Activated CD4-positive, alpha-beta T cell treated with anti-CD3 and anti-CD28 coated beads for 24 hours (primary cell): Measurements from ENCODE around the gene MAN1C1.
A peak's percentile ranks its signal among the peaks of the same experiment; 100 is the strongest.
"Not testable (repeated sequence)": the region's sequence is repeated elsewhere in the genome, so short reads cannot be mapped to it uniquely, and the experiment has no call there.

Source experiments
- DNase-seq, 2 donors: peaks; one replicate each; pipeline ENCODE4 v3.0.0-alpha.2; 2020; ENCODE audit warnings: low read depth in 2 of 2

The MAN1C1 gene

GRCh38 chr1:25657883-25658760, 41.5 kb downstream of the MAN1C1 start:
- no peak for DNase-seq

GRCh38 chr1:25658791-25659431, 42.3 kb downstream of the MAN1C1 start:
- no peak for DNase-seq

GRCh38 chr1:25661043-25661815, 44.6 kb downstream of the MAN1C1 start:
- DNase-seq, result no peak

DNA sequence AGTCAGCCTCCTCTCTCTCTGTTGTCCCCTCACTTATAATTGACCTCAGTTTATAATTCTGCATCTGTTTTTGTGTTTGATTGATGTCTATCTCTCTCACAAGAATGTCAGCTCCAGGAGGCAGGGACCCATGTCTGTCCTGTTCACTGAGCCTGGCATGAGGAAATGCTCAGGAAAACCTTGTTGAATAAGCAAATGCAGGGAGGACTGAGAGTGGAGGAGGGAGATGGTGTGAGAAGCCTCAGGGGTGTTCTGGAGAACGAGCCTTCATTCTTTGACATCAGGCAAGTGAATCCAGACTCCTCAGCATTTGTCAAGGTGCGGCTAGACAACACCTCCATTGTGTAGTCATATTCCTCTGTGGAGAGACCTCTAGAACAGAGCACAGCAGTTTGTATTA, 45.5 kb downstream of the MAN1C1 start:
- no peak for DNase-seq

DNA sequence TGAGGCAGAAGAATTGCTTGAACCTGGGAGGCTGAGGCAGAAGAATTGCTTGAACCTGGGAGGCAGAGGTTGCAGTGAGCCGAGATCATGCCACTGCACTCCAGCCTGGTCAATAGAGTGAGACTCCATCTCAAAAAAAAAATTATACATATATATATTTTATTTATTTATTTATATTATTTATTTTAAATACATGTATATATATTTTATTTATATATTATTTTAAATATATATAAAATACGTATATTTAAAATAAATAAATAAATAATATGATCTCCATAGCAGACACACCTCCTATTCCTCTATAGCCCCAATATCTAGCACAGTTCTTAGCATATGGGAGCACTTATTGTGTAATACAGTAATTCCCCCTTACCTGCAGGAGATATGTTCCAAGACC, 46.4 kb downstream of the MAN1C1 start:
- not testable (repeated sequence) for DNase-seq

DNA sequence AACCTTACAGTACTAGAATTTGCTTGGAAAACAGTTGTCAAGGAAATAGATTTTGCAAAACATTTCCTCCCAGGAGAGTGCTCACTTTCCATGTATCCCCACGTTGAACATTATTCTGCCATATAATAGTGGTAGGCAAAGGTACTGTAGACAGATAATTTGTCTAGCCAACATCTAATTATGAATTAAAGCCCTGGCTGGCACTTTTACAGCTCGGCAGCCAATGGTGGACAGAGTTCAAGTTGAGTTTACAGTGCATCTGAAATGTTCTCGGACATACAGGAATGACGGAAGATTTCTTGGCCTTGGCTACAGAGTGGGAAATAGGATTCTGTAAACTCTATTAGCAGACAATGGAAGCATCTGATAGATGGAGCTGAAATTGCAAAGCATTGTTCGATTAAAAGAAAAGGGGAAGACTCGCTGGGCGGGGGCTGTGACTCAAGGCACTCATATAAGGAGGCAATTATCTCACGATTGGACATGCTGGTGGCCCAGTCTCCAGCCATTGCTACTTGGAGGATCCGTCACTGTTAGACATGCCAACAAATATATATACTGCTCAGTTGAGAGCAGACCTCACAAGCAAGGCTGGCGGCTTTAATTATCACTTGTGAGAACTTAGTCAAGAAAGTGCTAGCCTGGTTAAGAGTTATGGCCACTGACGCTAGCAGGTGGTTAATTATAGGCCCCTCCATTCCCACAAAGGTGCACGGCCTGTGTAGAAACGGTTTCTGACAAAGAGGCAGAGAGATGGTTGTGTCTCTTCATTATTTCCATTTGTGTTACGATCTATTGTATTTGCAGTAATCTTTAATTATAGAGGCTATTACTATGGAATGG, 48.0 kb downstream of the MAN1C1 start:
- DNase-seq, result no peak

DNA sequence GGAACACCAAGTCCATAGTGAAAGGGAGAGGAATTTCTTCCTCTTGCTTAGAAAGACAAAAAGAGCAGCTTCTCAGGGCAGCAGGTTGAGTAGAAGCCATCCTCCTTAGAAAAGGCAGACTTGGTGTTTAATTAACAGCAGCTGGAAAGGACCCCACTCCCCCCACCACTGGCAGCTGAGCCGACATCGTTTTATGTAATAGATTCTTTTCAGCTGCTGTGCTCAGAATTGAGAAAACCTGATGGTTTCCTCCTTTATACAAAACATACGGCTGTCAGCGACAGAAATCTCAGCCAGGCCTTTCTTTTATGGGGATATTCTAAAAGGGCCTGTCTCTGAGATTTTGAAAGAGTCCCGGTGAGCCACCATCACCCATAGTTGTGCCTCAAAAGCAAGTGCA, 49.9 kb downstream of the MAN1C1 start:
- no peak for DNase-seq

- DNase-seq, result no peak
Measured at GRCh38 chr1:25668931-25669573, 52.5 kb downstream of the MAN1C1 start.

- no peak for DNase-seq
Measured at GRCh38 chr1:25669781-25670567, 53.4 kb downstream of the MAN1C1 start.

- no peak for DNase-seq
Measured at GRCh38 chr1:25671929-25672328, 55.3 kb downstream of the MAN1C1 start.

GRCh38 chr1:25672763-25673409, 56.3 kb downstream of the MAN1C1 start:
- no peak for DNase-seq

DNA sequence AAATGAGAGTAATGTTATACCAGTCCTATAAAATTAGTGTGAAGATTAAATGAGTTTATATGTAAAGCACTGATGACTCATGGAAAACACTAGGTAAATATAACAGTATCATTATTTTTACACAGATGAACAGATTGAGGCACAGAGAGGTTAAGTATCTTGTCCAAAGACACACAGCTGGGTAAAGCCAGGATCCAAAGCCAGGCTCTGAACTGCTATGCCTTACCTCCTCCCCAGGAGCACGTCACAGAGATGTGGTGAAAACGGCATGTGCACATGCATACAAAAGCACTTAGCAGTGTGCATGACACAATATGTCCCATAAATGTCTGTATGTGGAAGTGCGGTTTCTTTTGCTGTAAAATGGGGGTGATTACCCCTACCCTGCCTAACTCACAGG, 56.9 kb downstream of the MAN1C1 start:
- DNase-seq, result no peak

DNA sequence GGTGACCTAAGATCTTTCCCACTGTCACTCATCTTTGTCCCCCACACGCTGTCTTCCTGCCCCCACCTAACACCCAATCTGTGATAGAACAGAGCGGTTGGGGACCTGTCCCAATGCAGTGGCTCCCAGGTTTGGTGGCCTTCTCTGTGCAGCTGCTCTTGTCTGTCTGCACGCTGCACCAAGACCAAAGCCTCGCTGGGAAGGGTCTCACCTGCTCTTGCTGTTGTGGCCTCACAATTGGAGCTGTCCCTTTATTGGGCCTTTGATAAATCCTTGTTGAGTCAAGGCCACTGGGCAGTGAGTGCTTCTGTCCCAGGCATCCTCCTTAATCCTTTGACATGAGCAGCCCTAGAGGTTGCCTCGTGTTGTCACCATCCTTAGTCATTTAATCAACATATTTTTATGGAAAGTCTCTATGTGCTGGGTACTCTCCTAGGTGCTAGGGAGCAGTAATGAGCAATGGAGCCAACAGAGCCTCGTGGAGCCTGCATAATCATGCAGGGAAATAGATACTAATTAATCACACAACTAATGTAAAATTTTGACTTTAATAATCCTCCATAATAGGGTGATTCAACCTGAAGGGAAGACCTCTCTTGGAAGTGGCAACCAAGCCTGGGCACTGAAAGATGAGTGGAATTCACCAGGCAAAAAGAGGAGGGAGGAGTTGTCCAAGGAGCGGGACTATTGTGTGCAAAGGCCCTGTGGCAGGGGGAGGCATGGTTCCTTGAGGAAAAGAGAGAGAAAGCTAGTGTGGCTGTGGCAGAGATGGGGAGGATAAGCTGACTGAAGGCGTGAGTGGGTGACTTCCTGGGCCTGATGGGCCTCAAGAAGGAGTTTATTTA, 57.6 kb downstream of the MAN1C1 start:
- no peak for DNase-seq

- no peak for DNase-seq
Measured at GRCh38 chr1:25674807-25675084, 58.2 kb downstream of the MAN1C1 start.

DNA sequence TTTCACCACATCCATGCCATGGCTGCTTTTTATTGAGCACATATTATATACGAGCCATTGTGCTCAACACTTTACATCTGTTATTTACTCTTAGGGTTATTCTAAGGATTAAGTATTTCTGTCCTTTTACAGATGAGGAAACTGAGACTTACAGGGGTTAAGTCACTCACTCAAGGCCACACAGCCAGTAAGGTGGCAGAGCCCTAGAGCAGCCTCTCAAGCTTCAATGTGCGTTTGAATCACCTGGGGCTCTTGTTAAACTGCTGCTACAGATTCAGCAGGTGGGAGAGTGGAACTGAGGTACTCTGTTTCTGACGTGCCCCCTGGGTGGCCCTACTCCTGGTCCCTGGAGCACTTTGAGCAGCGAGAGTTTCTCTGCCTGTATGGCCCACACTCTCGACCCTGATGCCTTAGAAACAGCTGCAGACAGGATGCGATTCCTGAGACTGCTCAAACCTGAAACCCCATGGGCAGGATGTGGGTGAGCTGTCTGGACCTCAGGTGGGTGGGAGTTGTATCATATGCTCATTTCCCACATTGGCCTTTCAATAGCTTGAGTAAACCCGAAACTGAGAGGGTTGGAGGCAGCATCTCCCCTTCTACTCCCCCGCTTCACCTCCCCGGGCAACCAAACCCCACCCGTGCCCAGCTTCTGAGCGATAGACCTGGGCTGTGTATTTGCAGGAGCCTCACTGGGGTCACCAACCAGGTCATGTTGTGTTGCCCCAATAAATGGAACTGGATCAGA, 59.3 kb downstream of the MAN1C1 start:
- peak; percentile 59 to 68 for DNase-seq

DNA sequence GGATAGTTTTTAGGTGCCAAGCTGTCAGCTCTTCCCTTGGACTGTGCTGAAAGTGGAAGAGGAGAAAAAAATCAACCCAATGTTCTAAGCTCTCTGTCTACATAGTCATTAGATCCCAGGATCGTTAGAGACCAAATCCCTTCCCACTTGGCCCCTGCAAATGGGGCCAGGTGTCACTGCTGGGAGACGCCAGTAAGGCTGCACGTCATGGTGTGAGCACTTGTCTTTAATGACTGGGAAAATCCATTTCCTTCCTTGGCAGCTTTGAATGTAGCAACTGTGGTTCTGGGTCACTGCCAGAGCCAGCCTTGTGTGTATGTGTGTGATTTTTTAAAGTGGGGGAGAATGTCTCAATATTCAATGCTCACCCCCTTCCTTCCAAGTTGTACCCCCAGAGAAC, 59.9 kb downstream of the MAN1C1 start:
- DNase-seq, result no peak

DNA sequence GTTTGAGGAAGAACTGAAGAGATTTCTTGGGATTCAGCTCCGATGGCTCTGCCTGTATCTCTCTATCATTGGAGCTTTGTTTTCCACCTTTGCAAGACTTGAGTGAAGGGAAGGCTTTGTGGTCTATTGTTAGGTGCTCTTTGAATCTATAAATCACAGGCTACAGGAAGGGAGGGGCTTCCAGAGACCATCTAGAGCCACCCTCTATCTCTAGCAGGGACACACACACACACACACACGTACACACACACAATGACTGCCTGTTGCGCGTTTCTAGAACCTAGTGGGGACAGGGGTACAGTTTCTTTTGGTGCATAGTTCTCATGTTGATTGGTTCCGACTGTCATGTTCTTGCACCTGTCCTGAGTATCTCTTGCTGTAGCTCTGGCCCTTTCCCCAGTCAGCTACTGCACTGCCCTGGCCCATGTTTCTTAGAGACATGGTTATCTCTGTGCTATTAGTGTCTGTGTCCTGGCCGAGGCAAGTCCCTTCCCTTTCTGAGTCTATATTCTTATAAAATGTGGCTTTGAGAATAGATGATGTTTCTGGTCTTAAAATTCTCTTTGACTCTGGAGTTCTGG, 60.7 kb downstream of the MAN1C1 start:
- DNase-seq, result no peak

DNA sequence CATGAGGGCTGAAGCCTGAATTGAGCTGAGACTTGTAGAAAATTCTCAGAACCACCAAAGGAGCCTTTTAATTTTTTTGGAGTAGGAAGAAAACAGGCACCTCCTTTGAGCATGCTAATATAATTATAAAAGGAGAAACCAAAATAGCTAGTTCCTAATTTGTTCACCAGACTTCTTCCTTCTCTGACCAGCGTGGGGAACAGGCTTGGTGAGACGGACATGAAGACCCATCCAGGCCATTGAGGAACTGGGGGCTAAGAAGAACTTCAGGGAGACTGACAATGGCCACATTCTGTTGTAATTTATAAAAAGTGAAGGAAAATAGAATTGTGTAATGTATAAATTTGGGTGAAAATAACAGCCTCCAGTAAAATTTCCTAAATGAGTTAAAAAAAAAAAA, 62.6 kb downstream of the MAN1C1 start:
- DNase-seq, result no peak
